ENCODE results near the gene EEF1AKMT2.
"Not testable (repeated sequence)": the region's sequence is repeated elsewhere in the genome, so short reads cannot be mapped to it uniquely, and the experiment has no call there.

The EEF1AKMT2 gene

DNA sequence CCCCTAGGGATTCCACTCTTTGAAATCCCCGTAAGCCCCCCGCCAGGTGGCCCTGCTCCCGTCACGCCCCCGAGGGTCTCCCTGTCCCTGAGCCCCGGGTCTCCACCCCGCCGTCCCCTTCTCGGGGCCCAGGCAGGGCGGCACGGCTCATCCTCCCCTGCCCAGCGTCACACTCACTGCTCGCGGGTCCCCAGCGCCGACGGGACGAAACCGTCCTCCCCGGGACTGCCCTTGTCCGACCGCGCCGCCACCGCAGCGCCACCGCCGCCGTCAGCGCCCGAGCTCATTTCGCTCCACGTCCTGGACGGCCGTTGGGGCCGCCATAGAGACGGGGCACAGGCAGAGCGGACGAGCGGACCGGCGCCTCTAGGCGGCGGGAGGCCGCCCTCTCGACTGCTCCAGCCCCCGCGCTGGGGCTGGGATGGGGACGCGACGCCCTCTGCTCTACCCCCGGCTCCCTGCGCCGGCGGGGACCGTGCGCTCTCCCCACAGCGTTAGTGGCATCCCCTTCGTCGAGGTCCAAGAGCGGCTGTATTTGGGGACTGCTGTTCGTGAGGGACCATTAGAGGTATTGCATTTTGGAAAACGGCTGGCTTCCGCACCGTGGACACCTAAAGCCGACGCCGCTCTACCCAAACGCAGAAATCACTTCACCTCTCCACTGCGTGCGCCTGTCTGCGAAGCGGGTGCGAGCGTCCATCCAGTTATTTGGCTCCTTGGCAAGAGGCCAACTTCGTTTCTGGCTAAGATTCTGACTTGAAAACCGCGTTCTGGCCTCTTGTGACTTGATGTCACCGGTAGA, at the start of gene EEF1AKMT2:
EEF1AKMT2 (minus strand) TSS at position 341 of the 802 bp plus-strand sequence; CDS start at position 287, 54 bp downstream.
- DNase-seq = peak; percentile 56

DNA sequence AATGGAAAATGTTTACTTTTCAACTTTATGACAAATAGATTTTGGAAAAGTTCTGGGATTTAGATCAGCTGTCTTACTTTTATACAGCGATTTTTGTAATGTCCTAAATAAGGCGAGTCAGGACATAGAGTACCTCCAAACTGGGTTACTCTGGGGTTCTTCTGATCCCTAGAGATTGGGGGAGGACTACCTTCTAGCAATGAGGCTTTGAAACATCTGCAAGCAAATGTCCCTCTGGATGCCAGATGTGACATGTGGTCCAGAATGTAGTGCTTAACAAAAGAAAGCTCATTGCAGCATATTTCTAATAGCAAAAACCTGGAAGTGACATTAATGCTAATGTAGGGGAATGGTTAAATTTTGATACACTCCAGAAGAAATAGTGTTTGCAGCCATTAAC, 46.0 kb upstream of the EEF1AKMT2 start:
- no peak for DNase-seq

DNA sequence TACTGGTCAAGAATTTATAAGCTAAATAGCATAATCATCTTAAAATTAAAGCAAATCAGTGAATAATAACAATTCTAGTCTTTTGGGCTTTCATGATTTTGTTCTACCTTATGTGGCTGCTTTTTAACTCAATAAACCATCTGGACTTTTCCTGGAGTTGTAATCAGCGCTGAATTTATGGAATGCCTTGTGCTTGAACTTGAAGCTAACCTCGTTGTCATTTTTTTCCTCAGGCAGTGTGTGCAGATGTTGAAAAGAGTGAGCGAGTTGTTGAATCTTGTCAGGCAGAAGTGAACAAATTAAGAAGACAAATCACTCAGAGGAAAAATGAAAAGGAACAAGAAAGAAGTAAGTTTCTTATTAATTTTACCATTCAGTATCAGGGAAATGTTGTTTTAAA, 39.4 kb upstream of the EEF1AKMT2 start:
- DNase-seq = no peak

DNA sequence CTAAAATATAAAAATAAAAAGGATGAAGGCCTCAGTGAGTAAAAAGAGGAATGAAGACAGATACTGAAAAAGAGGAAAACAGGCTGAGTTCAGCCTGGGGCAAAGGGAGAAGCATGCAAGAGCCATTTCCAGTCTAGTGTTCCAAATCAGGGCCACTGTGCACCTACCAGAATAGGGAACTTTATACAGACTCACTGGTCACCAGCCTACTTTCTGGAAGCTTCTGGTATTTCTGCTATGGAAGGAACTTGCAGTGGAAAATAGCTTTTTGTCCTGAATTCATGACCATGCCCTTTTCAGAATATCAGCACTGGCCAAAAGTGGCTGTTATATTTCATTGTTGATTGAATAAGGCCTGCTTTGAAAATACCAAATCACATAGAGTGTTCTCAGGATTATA, 38.8 kb upstream of the EEF1AKMT2 start:
- DNase-seq = no peak

DNA sequence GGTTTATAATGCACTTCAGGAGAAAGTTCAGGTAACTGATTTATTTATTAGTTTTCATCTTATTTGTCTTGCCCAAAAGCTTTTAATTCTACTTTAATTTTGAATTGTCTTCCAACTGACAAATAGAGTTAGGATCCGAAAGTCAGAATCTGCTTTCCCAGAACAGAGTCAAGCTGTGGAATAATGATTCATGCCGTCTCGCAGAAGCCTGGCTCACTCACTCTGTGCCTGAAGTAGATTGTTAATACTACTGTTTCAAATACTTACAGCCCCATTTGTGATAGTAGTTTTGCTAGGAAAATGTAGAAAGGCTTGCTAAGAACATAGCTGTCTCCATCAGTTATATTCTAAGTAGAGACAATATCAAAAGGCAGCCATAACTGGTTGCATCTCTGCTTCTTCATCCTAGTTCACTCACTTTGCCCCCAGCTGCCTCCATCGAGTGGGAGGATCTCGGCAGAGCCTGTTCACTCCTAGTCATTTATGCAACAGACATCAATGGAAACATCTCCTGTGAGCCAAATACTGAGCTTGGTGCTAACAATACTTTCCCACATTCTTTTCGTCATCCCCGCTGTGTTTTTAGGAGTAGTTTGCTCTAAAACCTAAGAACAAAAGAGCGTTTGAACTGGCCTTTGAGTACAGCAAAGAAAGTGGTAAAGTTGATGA, 37.9 kb upstream of the EEF1AKMT2 start:
- DNase-seq = no peak

DNA sequence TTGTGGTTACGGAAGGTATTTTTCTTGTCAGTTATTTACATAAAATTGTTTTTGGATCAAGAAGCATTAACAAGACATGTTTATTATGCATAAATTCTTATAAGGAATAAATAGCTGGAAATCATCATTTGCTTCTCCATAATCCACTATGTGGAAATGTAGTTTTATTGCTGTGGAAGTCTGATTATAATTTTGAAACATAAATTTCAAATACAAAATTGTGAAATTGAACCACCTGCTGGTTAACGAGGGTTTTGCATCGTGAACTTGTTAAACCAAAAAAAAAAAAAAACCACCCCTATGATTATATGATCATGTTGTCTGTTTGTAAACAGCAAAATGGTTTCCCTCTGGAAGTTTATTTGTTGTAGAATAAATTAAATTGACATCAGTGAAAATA, 35.8 kb upstream of the EEF1AKMT2 start:
- DNase-seq = peak; percentile 27

DNA sequence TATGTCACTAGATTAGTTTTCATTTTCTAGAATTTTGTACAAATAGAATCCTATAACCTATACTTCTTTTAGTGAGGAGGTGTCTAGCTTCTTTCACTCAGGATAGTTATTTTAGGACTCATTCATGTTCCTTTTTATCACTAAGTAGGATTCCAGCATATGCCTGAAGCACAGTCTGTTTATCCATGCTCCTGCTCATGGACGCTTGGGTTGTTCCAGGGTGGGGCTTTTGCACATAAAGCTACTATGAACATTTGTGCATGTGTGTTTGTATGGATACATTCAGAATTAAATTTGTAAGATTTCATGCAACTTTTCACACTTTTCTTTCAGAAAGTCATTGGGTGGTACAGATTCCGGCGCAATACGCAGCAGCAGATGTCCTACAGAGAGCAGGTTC, 34.6 kb upstream of the EEF1AKMT2 start:
- DNase-seq = no peak

DNA sequence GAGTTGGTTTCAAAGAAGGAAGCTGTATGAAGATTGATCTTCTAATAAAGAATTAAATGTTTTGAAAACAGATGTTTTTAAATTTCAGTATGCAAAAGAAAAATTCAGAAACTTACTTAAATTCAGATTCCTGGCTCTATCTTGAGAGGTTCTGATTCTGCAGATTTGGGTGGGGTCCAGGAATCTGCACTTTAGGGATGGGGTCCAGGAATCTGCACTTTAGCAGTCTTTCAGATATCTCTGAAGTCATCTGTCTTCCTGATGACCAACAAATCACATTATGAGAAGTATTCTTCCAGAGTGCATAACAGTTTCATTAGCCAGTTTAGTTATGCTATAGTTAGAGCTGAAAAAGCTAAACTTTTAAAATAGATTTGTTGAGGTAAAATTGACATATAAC, 34.0 kb upstream of the EEF1AKMT2 start:
- DNase-seq = no peak

DNA sequence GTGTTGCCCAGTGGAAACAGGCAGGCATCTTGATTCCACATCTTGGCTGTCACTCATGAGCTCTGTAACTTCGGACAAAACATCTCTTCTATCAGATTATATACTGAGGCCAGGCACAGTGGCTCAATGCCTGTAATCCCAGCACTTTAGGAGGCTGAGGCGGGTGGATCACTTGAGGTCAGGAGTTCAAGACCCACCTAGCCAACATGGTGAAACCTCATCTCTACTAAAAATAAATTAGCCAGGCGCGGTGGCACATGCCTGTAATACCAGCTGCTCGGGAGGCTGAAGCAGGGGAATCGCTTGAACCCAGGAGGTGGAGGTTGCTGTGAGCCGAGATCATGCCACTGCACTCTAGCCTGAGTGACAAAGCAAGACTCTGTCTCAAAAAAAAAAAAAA, 33.2 kb upstream of the EEF1AKMT2 start:
- not testable (repeated sequence) for DNase-seq

DNA sequence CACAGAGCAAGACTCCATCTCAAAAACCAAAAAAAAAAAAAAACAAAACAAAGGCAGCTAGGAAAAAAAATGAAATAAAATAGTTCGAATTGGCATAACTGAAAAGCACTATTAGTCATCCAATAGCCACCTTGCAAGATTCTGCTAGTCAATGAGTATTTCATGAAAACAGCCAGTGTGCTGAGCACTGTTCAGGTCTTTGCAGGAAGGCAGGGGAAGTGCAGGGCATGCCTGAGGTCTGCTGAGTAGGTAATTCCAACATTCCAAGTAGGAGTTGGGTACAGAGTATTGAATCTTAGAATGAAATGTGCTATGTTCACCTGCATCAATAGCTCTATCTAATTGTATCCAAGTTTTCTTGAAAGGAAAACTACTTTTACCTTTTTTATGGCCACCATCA, 32.8 kb upstream of the EEF1AKMT2 start:
- DNase-seq = no peak

DNA sequence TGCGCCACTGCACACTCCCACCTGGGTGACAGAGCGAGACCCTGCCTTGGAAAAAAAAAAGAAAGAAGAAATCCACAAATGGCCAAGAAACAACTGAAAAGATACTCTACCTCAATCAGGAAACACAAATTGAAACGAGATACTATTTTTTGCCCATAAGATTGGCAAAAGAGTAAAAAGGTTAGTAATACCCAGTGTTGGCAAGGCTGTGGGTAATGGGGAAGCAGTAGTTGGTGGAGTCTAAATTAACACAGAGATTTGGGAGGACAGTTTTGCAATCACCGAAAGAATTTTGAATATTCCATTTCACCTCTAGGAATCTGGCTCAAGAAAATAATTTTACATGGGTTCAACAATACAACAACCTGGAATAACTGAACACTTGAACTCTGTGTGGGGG, 29.8 kb upstream of the EEF1AKMT2 start:
- DNase-seq = no peak

DNA sequence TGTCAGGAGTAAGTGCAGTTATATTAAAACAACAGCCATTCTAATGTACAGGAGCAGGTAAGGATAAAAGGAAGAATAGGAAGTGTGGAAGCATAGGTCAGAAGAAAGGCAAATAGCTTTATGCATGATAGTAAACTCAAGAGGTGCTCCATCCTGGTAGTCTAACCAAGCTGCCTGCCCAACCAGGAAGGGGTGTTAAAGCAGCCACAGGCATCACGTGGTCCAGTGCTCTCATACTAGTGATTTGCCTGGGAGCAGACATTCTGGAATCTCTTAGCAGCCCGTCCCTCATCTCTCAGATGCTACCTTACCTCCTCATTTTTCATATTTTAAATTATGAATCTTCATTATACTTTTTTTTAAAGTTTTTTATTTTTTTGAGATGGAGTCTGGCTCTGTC, 28.4 kb upstream of the EEF1AKMT2 start:
- no peak for DNase-seq

DNA sequence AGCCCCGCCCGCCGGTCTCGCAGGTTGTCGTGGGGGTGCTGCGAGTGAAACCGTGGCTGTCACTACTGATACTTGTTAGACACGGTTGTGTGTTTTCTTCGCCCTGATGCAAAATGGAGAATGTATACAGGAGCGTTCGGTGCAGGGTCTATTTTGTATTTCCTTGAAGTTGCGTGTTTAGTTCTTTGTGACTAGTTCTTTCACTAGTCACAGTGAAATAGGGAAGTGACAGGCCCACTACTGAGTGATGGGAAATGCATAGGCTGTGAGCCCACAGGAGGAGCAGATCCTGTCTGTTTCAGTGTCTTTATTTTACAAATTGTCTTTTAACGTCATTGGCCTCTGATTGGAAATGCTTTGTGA, 10.6 kb upstream of the EEF1AKMT2 start:
- DNase-seq = no peak

DNA sequence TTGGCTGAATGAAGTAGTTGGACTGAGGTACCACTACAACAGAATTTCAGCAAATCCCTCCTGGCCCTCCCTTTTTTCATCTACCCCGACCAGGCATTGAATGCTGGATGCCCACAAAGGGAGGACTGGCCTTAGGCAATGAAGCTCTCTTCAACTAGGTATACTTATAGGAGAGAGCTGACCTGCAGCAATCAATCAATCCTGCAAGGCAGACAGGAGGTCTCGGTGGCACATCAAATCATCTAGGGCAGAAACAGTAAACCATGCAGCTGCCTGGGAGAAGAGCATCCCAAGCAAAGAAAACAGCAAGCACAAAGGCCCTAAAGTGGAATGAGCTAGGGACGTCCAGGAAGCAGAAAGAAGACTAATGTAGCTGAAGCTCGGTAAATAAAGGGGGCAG, 7.5 kb upstream of the EEF1AKMT2 start:
- no peak for DNase-seq

DNA sequence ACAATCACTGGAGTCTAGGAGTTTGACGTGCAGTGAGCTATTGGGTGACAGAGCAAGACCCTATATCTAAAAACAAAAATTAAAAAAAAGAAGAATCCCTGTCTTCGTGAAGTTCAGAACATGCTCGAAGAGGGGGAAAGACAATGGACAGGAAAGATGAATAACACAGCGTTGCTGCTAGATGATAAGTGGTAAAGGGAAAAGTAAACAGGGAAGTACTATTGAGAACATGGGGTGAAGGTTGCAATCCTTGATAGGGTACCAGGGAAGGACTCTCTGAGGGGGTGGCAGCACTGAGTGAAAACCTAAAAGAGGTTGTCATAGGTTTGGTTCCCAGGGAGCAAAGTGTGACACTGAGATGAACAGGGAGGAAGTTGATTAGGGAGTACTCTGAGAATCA, 7.1 kb upstream of the EEF1AKMT2 start:
- no peak for DNase-seq

DNA sequence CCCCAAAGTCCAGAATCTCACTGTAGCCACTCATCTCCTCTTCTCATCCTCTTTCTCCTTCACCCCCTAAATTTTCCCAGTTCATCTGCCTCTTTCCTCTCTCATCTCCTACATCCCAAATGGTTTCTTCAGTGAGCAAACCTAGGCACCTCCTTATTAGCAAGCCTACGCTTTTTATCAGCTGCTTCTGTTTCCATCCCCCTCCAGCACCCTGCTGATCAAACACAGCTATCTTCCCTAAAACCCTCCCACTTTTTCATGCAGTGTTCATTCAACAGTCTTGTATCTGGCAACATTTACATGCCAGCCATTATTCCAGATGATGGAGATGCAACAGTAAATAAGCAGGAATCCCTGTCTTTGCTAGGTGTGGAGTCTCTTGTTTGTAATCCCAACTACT, 6.7 kb upstream of the EEF1AKMT2 start:
- DNase-seq = no peak

DNA sequence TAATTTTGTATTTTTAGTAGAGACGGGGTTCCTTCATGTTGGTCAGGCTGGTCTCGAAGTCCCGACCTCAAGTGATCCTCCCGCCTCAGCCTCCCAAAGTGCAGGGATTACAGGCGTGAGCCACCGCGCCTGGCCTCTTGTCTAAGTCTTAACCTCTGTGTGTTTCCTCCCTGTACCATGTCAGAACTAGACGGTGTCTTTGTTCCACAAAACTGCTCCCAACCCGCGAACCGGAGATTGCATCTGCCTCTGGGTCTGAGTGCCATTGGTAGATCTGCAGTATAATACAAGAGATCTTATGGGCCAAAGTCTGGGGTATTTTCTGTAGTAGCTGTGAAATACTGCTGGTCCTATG, 1.3 kb upstream of the EEF1AKMT2 start:
- no peak for DNase-seq

DNA sequence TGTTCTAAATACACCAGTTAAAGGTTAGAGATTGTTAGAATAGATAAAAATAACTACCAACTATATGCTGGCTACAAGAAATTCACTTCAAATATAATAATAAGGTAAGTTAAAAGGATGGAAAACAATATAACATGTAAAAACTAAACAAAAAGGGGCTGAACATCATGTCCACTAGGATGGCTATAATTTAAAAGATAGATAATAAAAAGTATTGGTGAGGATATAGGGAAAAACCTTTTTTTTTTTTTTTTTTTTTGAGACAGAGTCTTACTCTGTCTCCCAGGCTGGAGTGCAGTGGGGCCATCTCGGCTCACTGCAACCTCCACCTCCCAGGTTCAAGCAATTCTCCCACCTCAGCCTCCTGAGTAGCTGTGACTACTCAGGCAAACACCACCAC, 8.8 kb downstream of the EEF1AKMT2 start:
- not testable (repeated sequence) for DNase-seq

DNA sequence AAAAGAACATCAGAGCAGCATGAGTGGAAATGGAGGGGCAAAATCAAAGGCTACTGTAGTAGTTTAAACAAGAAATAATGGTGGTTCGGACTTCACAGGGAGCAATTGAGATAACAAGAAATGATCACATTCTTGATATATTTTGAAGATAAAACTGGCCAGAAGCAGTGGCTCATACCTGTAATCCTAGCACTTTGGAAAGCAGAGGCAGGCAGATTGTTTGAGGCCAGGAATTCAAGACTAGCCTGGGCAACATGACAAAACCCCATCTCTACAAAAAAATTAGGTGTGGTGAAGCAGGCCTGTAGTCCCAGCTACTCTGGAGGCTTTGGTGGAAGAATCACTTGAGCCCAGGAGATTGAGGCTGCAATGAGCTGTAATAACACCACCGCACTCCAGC, 22.9 kb downstream of the EEF1AKMT2 start:
- DNase-seq = no peak

DNA sequence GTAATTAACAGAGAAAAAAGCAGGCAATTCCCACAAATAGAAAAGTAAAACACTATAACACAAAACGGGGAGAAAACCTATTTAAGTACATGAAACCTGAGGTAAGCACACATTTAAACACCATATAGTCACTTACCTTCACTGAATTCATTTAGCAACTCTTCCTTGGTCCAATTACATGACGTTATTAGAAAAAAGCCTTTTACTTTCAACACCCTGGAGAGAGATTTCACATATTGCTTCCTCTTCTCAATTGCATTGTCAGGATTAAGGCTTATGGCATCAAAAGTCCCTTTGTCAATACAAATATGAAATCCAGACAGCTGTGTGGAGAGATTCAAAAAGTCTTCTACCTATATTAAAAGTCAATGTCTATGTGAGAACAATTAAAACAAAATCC, 26.4 kb downstream of the EEF1AKMT2 start:
- no peak for DNase-seq

DNA sequence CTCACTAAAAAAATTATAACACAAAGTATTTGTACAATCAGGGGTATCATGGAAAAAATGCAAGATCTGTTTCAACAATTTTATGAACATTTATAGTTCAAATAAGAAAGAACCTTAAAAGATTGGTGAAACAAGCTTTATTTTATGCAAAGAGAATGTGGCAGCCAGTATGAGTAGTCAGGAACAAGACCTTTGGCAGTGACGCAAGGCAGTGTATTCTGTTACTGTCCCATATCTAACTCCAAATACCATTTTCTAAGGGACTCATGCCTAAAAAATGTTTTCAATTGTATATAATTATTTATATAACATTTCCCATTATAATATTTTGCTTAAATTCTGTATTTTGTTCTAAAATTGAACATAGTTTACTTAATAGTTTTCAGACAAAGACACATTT, 28.4 kb downstream of the EEF1AKMT2 start:
- no peak for DNase-seq

DNA sequence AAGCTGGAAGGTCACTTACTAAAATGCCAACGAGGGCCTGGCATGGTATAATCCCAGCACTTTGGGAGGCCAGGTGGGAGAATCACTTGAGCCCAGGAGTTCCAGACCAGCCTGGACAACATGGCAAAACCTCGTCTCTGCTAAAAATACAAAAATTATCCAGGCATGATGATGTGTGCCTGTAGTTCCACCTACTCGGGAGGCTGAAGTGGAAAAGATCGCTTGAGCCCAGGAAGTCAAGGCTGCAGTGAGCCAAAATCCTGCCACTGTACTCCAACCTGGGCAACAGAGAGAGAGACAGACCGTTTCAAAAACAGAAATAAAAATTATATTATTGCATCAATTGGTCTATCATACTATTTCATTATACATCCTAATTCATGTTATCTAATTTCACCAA, 29.4 kb downstream of the EEF1AKMT2 start:
- DNase-seq = no peak

DNA sequence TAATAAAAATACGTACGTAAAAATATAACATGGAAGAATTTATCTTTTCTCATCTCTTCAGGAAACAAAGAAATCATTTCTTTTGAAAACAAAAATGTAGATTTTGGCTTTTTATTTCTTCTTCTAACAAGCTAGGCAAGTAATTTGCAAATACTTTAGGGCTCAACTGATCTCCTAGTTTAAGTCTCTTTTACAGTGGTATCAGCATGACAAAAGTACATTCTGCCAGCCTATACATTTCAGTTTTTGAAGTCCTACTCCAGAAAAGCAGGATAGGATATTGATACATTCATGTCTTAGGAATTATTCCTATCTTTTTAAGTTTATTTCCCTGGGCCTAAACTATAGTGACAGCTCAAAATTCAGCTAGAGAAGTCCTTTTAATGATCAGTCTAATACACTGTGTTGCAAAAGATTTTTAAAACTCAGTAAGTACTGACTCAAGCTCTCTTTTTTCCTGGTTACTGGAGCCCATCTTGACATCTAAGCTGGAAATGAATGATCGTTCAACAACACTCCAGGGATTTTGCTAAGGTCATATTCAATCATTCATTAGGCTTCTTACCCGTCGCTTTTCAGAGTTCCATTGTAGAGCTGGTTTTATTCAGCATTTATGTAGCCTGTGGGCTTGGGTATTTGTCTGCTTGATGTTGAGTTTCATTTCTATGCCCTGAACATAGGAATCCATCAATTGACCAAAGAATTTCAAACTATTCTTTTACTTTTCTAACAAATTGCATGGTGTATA, 35.4 kb downstream of the EEF1AKMT2 start:
- no peak for DNase-seq

DNA sequence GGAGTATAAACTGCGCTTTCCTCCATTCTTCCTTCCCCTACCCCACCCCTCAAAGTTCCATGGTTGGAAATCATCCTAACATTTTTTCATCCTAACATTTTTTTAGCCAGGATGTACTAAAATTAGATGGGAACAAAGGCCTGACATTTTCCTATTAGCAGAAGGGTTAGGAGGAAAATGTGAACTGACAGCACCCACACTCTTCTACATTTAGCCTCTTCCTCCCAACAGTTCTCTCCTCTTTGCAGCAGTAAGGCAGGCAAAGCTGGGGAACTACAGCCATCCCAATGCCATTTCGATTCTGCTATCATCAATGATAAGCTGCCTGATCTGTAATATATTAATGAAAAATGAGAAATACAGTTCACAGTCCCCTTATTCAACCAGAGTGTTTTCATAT, 36.1 kb downstream of the EEF1AKMT2 start:
- no peak for DNase-seq

Data from NCI-H2171 (cell line).